NCI-H2171 (cell line): ENCODE results near the gene CATSPER3.
"Not testable (repeated sequence)": the region's sequence is repeated elsewhere in the genome, so short reads cannot be mapped to it uniquely, and the experiment has no call there.

Source experiments
- DNase-seq: peaks from one replicate; lab custom pipeline; 2025; lab: John Stamatoyannopoulos, UW

The CATSPER3 gene

GRCh38 chr5:134975078-134975715 lies 7.5 kb downstream of the CATSPER3 start:
- DNase-seq, result no peak

- no peak for DNase-seq
Measured at GRCh38 chr5:134975843-134976242, 8.1 kb downstream of the CATSPER3 start.

- DNase-seq, result no peak
Measured at GRCh38 chr5:134976841-134977240, 9.1 kb downstream of the CATSPER3 start.

GRCh38 chr5:134979416-134979815 lies 11.7 kb downstream of the CATSPER3 start:
- DNase-seq, result no peak

GRCh38 chr5:134982230-134982629 lies 14.5 kb downstream of the CATSPER3 start:
- DNase-seq, result no peak

- DNase-seq, result no peak
Measured at GRCh38 chr5:134989266-134989830, 21.6 kb downstream of the CATSPER3 start.

GRCh38 chr5:134990183-134990582 lies 22.5 kb downstream of the CATSPER3 start:
- not testable (repeated sequence) for DNase-seq

- DNase-seq, result no peak
Measured at GRCh38 chr5:134992148-134992547, 24.4 kb downstream of the CATSPER3 start.

- DNase-seq, result no peak
Measured at GRCh38 chr5:134993161-134993560, 25.5 kb downstream of the CATSPER3 start.

- DNase-seq, result no peak
Measured at GRCh38 chr5:134994560-134995156, 27.0 kb downstream of the CATSPER3 start.

GRCh38 chr5:134995850-134996402 lies 28.2 kb downstream of the CATSPER3 start:
- no peak for DNase-seq

GRCh38 chr5:134997015-134997414 lies 29.3 kb downstream of the CATSPER3 start:
- no peak for DNase-seq

GRCh38 chr5:134998068-134998467 lies 30.4 kb downstream of the CATSPER3 start:
- not testable (repeated sequence) for DNase-seq

GRCh38 chr5:135004376-135004775 lies 36.7 kb downstream of the CATSPER3 start:
- DNase-seq, result no peak

- DNase-seq, result no peak
Measured at GRCh38 chr5:135005076-135005475, 37.4 kb downstream of the CATSPER3 start.

GRCh38 chr5:135007305-135007704 lies 39.6 kb downstream of the CATSPER3 start:
- DNase-seq, result no peak

GRCh38 chr5:135007749-135008363 lies 40.1 kb downstream of the CATSPER3 start:
- DNase-seq, result no peak

- DNase-seq, result no peak
Measured at GRCh38 chr5:135008556-135008955, 40.8 kb downstream of the CATSPER3 start.

GRCh38 chr5:135008981-135009735 lies 41.5 kb downstream of the CATSPER3 start:
- no peak for DNase-seq

GRCh38 chr5:135009736-135010501 lies 42.2 kb downstream of the CATSPER3 start:
- DNase-seq, result no peak
